ENCODE data around the gene CHCHD1. TPM values are rescaled to one million over a fixed set of nuclear protein-coding genes. Genes with fewer than 3 reads are reported as not detected.

The CHCHD1 gene
- total and polyA plus RNA-seq, 2 donors (not counting 3 experiments of a cell fraction or from before 2014, with no cell fraction given) = 31.7 to 39.2 TPM

- peaks cover 21 to 66% of the 10 kb centered on the region in 2 experiments for H3K36me3 ChIP-seq (ENCODE audit: control insufficient read depth in 2 of 2, extremely low read depth in 1 of 2, insufficient read depth in 2 of 2, low read length in 2 of 2)
- TF ChIP-seq POLR2A (IDR thresholded peaks at IDR 0.05; ENCODE audit: low read depth, low read length) = no peak
- TF ChIP-seq GATA2 (IDR thresholded peaks at IDR 0.05; ENCODE audit: insufficient read depth, insufficient read length, low read depth, low read length) = no peak
- TF ChIP-seq, protein P1, sequence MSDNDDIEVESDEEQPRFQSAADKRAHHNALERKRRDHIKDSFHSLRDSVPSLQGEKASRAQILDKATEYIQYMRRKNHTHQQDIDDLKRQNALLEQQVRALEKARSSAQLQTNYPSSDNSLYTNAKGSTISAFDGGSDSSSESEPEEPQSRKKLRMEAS (IDR thresholded peaks at IDR 0.05; ENCODE audit: insufficient read depth, insufficient read length) = no peak
- no peak for TF ChIP-seq EZH2 (IDR thresholded peaks at IDR 0.05; ENCODE audit: borderline replicate concordance, low read depth, low read length, severe bottlenecking)
- TF ChIP-seq JUN (IDR thresholded peaks at IDR 0.05; ENCODE audit: borderline replicate concordance, insufficient read depth, insufficient read length, low read depth) = no peak
- TF ChIP-seq POLR2AphosphoS5 (IDR thresholded peaks at IDR 0.05; ENCODE audit: insufficient read depth, low read depth, low read length) = no peak
- no peak for TF ChIP-seq MYC (IDR thresholded peaks at IDR 0.05; ENCODE audit: low read depth, low read length)
- TF ChIP-seq CTCF (IDR thresholded peaks at IDR 0.05; ENCODE audit: extremely low read depth in 1 of 2, insufficient read depth in 1 of 2, low read depth in 1 of 2, low read length in 2 of 2) = no peak
- TF ChIP-seq FOS (IDR thresholded peaks at IDR 0.05; ENCODE audit: borderline replicate concordance, insufficient read depth, low read length) = no peak
- POLR2A ChIA-PET = no interaction called here
These were observed 9.2 kb downstream of the CHCHD1 start for GRCh38 chr10:73790886-73791625.

More at GRCh38 chr10:73790886-73791625, 9.2 kb downstream of the CHCHD1 start:
- intact Hi-C loops (cut with micrococcal nuclease) = no loop called here
- no peak overlapping the region for H3K4me3 ChIP-seq (replicated peaks in 1 of 3; ENCODE audit: insufficient read depth in 1 of 3, low read depth in 1 of 3, low read length in 3 of 3)
- peaks cover 6% of the 10 kb centered on the region for H4K20me1 ChIP-seq (replicated peaks; ENCODE audit: control insufficient read depth, extremely low read depth, insufficient read depth, low read length)
- H3K27ac ChIP-seq (ENCODE audit: insufficient read depth, low read depth, low read length) = no peak overlapping the region
- H3K9ac ChIP-seq (replicated peaks; ENCODE audit: extremely low read depth, insufficient read depth, low read length) = no peak overlapping the region
- no peak overlapping the region for H2AFZ ChIP-seq (ENCODE audit: low read depth, low read length)
- peaks cover 22% of the 10 kb centered on the region for H3K79me2 ChIP-seq (ENCODE audit: control insufficient read depth, insufficient read depth, low read length)
- H3K27me3 ChIP-seq (ENCODE audit: control insufficient read depth in 2 of 2, insufficient read depth in 2 of 2, low read length in 2 of 2) = no peaks in the 10 kb centered on the region
- no peak overlapping the region for H3K4me2 ChIP-seq (ENCODE audit: insufficient read depth, low read length)
- CTCF ChIA-PET = no interaction called here
- dilution Hi-C loops (cut with MboI; ENCODE audit: extremely low pct_ligation_motif_present, low sequenced_read_pairs) = no loop called here
- BruUV-seq (replicated peaks) = no TSS peak
- no peak for DNase-seq (ENCODE audit: low read depth, low spot score)
- FAIRE-seq = no peak
- peaks cover 12% of the 10 kb centered on the region for H3K4me1 ChIP-seq (ENCODE audit: control insufficient read depth, extremely low read depth, insufficient read depth, low read length)
- no peaks in the 10 kb centered on the region for H3K9me1 ChIP-seq (replicated peaks; ENCODE audit: control insufficient read depth, extremely low read depth, insufficient read depth, low read length)
- H3K9me3 ChIP-seq (replicated peaks; ENCODE audit: control insufficient read depth, insufficient read depth, low read length) = no peaks in the 10 kb centered on the region
